Keratinocyte (primary cell): ENCODE data around the gene TTLL6.

Source experiments
- CTCF ChIP-seq, 3 experiments: IDR thresholded peaks in 1 of 3; conservative IDR thresholded peaks in 1 of 3; optimal IDR thresholded peaks in 1 of 3; 2 replicates in 2 of 3; 3 replicates in 1 of 3; pipeline versions ENCODE3 to v1.5.1; 2011; ENCODE audit warnings: low read length in 3 of 3, mild to moderate bottlenecking in 3 of 3, moderate library complexity in 2 of 3, control low read depth in 1 of 3, inconsistent platforms in 1 of 3; ENCODE audit not compliant: insufficient read depth in 2 of 3; ENCODE audit errors: extremely low read depth in 1 of 3
- EZH2 ChIP-seq: IDR thresholded peaks from one replicate; pipeline ENCODE4 v1.6.1; 2012; ENCODE audit warnings: inconsistent platforms, mild to moderate bottlenecking, low read length, moderate library complexity

DNA sequence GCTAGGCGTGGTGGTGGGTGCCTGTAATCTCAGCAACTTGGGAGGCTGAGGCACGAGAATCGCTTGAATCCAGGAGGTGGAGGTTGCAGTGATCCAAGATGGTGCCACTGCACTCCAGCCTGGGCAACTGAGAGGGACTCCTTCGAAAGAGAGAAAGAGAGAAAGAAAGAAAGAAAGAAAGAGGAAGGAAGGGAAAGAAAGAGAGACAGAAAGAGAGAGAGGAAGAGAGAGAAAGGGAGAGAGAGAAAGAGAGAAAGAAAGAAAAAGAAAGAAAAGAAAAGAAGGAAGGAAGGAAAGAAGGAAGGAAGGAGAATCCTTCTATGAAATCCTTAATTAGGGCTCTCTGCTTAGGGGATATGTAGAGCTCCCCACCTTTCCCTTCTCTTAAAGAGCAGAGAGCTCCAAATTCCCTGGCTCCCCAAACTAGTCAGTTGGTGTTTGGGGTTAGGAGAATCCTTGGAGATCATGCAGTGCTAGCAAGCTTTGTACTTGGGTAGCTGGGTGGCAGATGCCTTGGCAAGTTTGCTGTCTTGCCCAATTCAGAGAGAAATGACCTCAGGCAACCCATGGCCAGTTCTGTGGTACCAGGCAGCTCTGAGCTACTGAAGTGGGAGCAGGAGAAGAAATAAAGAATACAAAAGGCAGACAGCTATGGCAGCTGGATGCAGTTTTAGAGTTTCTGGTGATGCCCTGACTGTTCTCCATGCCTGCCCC is 79.5 kb downstream of the TTLL6 start:
- TF ChIP-seq CTCF (optimal IDR thresholded peaks at IDR 0.05 in 1 of 3, IDR thresholded peaks at IDR 0.05 in 1 of 3, conservative IDR thresholded peaks at IDR 0.05 in 1 of 3; ENCODE audit: extremely low read depth in 1 of 3, insufficient read depth in 2 of 3, low read length in 3 of 3) (no peak), EZH2 (no peak)
